Stimulated activated CD4-positive, alpha-beta T cell treated with anti-CD3 and anti-CD28 coated beads, Interleukin-1b, Interleukin-23, amount 100 ng/mL, for 1 hour (primary cell): ENCODE measurements around the gene RAI1.
"Not testable (repeated sequence)": the region's sequence is repeated elsewhere in the genome, so short reads cannot be mapped to it uniquely, and the experiment has no call there.

Experiments used
- DNase-seq, 2 donors: peaks; one replicate each; pipeline ENCODE4 v3.0.0-alpha.2; 2020; ENCODE audit warnings: low read depth in 2 of 2

Gene RAI1

GRCh38 chr17:17681744-17682292 lies 560 bp downstream of the RAI1 start:
- DNase-seq = peak in 1 of 2 donors; percentile 19

- peak in 1 of 2 donors; percentile 17 for DNase-seq
Observed at GRCh38 chr17:17682293-17682736, 1.1 kb downstream of the RAI1 start.

GRCh38 chr17:17682737-17683680 lies 1.8 kb downstream of the RAI1 start:
- peak in 1 of 2 donors; percentile 61 for DNase-seq

GRCh38 chr17:17683710-17684365 lies 2.6 kb downstream of the RAI1 start:
- DNase-seq = no peak

GRCh38 chr17:17684906-17685774 lies 3.9 kb downstream of the RAI1 start:
- no peak for DNase-seq

- no peak for DNase-seq
Observed at GRCh38 chr17:17685775-17686291, 4.6 kb downstream of the RAI1 start.

- DNase-seq = no peak
Observed at GRCh38 chr17:17689312-17689711, 8.1 kb downstream of the RAI1 start.

- DNase-seq = not testable (repeated sequence)
Observed at GRCh38 chr17:17690233-17690632, 9.0 kb downstream of the RAI1 start.

- DNase-seq = no peak
Observed at GRCh38 chr17:17691468-17692263, 10.4 kb downstream of the RAI1 start.

- no peak for DNase-seq
Observed at GRCh38 chr17:17692353-17693252, 11.3 kb downstream of the RAI1 start.

- DNase-seq = no peak
Observed at GRCh38 chr17:17693253-17694168, 12.3 kb downstream of the RAI1 start.

GRCh38 chr17:17694169-17695081 lies 13.2 kb downstream of the RAI1 start:
- peak; percentile 29 to 42 for DNase-seq

GRCh38 chr17:17696085-17696484 lies 14.8 kb downstream of the RAI1 start:
- DNase-seq = no peak

GRCh38 chr17:17696882-17697633 lies 15.8 kb downstream of the RAI1 start:
- DNase-seq = no peak

- DNase-seq = no peak
Observed at GRCh38 chr17:17698371-17698770, 17.1 kb downstream of the RAI1 start.

GRCh38 chr17:17698869-17699351 lies 17.7 kb downstream of the RAI1 start:
- DNase-seq = no peak
